HEK293 (cell line): ENCODE results near the gene DISP3.

Experiments used
- CTCF ChIP-seq: fragments of 450-650 bp; formaldehyde crosslinking; IDR thresholded peaks from 2 replicates; pipeline ENCODE4 v1.5.1; 2016; ENCODE audit warnings: missing biosample characterization, missing genetic modification characterization
- GLI4 ChIP-seq: fragments of 450-650 bp; formaldehyde crosslinking; IDR thresholded peaks from 2 replicates; pipeline ENCODE4 v1.5.1; 2016; ENCODE audit warnings: missing biosample characterization, missing genetic modification characterization
- REST ChIP-seq: fragments of 450-650 bp; formaldehyde crosslinking; IDR thresholded peaks from 2 replicates; pipeline ENCODE4 v1.5.1; 2016; ENCODE audit warnings: missing biosample characterization, missing genetic modification characterization
- ZNF311 ChIP-seq: fragments of 450-650 bp; formaldehyde crosslinking; IDR thresholded peaks from 2 replicates; pipeline ENCODE4 v1.5.1; 2017; ENCODE audit warnings: missing biosample characterization, missing genetic modification characterization, borderline replicate concordance

- no peak for TF ChIP-seq CTCF
- no peak for TF ChIP-seq REST (tag by site-specific recombination)
- no peak for TF ChIP-seq GLI4 (tag by site-specific recombination)
- TF ChIP-seq ZNF311 (tag by site-specific recombination): no peak
Observed at GRCh38 chr1:11524465-11525150, 45.7 kb downstream of the DISP3 start.
